Mesenchymal stem cell (in vitro differentiated cells and primary cell): ENCODE measurements around the gene SRGAP1.

Source experiments
- DNase-seq: peaks from one replicate; pipeline ENCODE4 v3.0.0-alpha.2; 2013
- H2AFZ ChIP-seq: one replicate; pipeline ENCODE4 v1.6.1; 2013; ENCODE audit warnings: low read depth, mild to moderate bottlenecking, control low read depth, inconsistent platforms, low read length, moderate library complexity
- H2AK5ac ChIP-seq: 2 replicates; pipeline ENCODE4 v1.6.1; 2013; ENCODE audit warnings: low read length, moderate library complexity, mild to moderate bottlenecking, inconsistent platforms; ENCODE audit not compliant: severe bottlenecking
- H2BK120ac ChIP-seq: one replicate; pipeline ENCODE4 v1.6.1; 2013; ENCODE audit warnings: low read depth, mild to moderate bottlenecking, inconsistent platforms, low read length, moderate library complexity
- H2BK12ac ChIP-seq, 2 experiments: one replicate each; pipeline ENCODE4 v1.6.1; 2013; ENCODE audit warnings: inconsistent platforms in 2 of 2, low read length in 2 of 2, mild to moderate bottlenecking in 2 of 2, moderate library complexity in 2 of 2, control low read depth in 1 of 2
- H2BK15ac ChIP-seq: one replicate; pipeline ENCODE4 v1.6.1; 2013; ENCODE audit warnings: mild to moderate bottlenecking, low read depth, inconsistent platforms; ENCODE audit not compliant: poor library complexity, severe bottlenecking
- H2BK5ac ChIP-seq: 2 replicates; pipeline ENCODE4 v1.6.1; 2013; ENCODE audit warnings: low read depth, mild to moderate bottlenecking, low read length, control low read depth, inconsistent platforms; ENCODE audit not compliant: poor library complexity, severe bottlenecking
- H3K14ac ChIP-seq, 2 experiments: one replicate each; pipeline ENCODE4 v1.6.1; 2013; ENCODE audit warnings: inconsistent platforms in 2 of 2, low read length in 2 of 2, control low read depth in 1 of 2, mild to moderate bottlenecking in 1 of 2, moderate library complexity in 1 of 2
- H3K18ac ChIP-seq, 2 experiments: one replicate each; pipeline ENCODE4 v1.6.1; 2013; ENCODE audit warnings: inconsistent platforms in 2 of 2, low read length in 2 of 2, control low read depth in 1 of 2, low read depth in 1 of 2, mild to moderate bottlenecking in 1 of 2
- H3K23ac ChIP-seq, 2 experiments: one replicate each; pipeline ENCODE4 v1.6.1; 2013; ENCODE audit warnings: inconsistent platforms in 2 of 2, low read length in 2 of 2, mild to moderate bottlenecking in 2 of 2, moderate library complexity in 2 of 2, control low read depth in 1 of 2
- H3K27ac ChIP-seq: 2 replicates; pipeline ENCODE4 v1.5.1; 2013; ENCODE audit warnings: mild to moderate bottlenecking, moderate library complexity, low read length, control low read depth, inconsistent platforms; ENCODE audit not compliant: poor library complexity, severe bottlenecking
- H3K27me3 ChIP-seq, 2 experiments: 2 replicates each; pipeline versions ENCODE4 v1.6.1 to v1.7.0; 2013; ENCODE audit warnings: low read length in 2 of 2, mild to moderate bottlenecking in 2 of 2, moderate library complexity in 2 of 2, control low read depth in 1 of 2, inconsistent platforms in 1 of 2; ENCODE audit not compliant: control insufficient read depth in 1 of 2, insufficient read depth in 1 of 2
- H3K36me3 ChIP-seq, 2 experiments: 2 replicates each; pipeline versions ENCODE4 v1.6.1 to v1.7.0; 2013; ENCODE audit warnings: low read length in 2 of 2, control low read depth in 1 of 2, inconsistent platforms in 1 of 2, low read depth in 1 of 2, mild to moderate bottlenecking in 1 of 2; ENCODE audit not compliant: insufficient read depth in 2 of 2, control insufficient read depth in 1 of 2
- H3K4ac ChIP-seq, 2 experiments: one replicate each; pipeline ENCODE4 v1.6.1; 2013; ENCODE audit warnings: inconsistent platforms in 2 of 2, low read length in 2 of 2, mild to moderate bottlenecking in 2 of 2, moderate library complexity in 2 of 2, control low read depth in 1 of 2, low read depth in 1 of 2
- H3K4me1 ChIP-seq: 2 replicates; pipeline ENCODE4 v1.6.1; 2013; ENCODE audit warnings: low read depth, low read length, control low read depth; ENCODE audit not compliant: control insufficient read depth, insufficient read depth
- H3K4me2 ChIP-seq: 2 replicates; pipeline ENCODE4 v1.6.1; 2013; ENCODE audit warnings: low read length, mild to moderate bottlenecking, inconsistent platforms; ENCODE audit not compliant: poor library complexity, severe bottlenecking
- H3K4me3 ChIP-seq, 2 experiments: 2 replicates each; pipeline versions ENCODE4 v1.5.1 to v1.7.0; 2013; ENCODE audit warnings: low read length in 2 of 2, mild to moderate bottlenecking in 2 of 2, control low read depth in 1 of 2, low read depth in 1 of 2; ENCODE audit not compliant: insufficient read depth in 1 of 2
- H3K79me1 ChIP-seq: replicated peaks from 2 replicates; pipeline ENCODE4 v1.6.1; 2013; ENCODE audit warnings: mild to moderate bottlenecking, control low read depth, low read length, inconsistent platforms; ENCODE audit not compliant: poor library complexity, severe bottlenecking
- H3K9ac ChIP-seq: 2 replicates; pipeline ENCODE4 v1.7.0; 2013; ENCODE audit warnings: mild to moderate bottlenecking, low read length, moderate library complexity
- H3K9me3 ChIP-seq: 2 replicates; pipeline ENCODE4 v1.7.0; 2013; ENCODE audit warnings: mild to moderate bottlenecking, low read length; ENCODE audit not compliant: control insufficient read depth
- H4K8ac ChIP-seq: one replicate; pipeline ENCODE4 v1.6.1; 2013; ENCODE audit warnings: inconsistent platforms, mild to moderate bottlenecking, low read length, moderate library complexity
- H4K91ac ChIP-seq: one replicate; pipeline ENCODE4 v1.6.1; 2013; ENCODE audit warnings: mild to moderate bottlenecking, low read length, inconsistent platforms
- WGBS: methylation state at CpG from one replicate; pipeline ENCODE4 v1.1.7; 2013; ENCODE audit warnings: mixed read lengths; 5-methylcytosine and 5-hydroxymethylcytosine counted together

SRGAP1 gene

DNA sequence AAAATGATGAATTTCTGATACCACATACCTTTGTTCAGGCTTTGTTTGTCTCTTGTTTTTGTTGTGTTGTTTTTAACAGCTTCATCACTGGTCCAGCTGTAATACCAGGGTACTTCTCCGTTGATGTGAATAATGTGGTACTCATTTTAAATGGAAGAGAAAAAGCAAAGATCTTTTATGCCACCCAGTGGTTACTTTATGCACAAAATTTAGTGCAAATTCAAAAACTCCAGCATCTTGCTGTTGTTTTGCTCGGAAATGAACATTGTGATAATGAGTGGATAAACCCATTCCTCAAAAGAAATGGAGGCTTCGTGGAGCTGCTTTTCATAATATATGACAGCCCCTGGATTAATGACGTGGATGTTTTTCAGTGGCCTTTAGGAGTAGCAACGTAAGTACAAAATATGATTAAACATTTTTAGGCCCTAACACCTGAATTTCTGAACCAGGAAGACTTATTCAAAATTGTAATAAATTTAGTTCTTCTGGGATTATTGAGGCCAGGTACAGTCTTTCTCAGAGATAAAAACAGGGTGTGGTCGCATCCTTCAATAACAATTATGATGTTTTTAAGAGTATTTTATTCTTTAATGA is 42.4 kb upstream of the SRGAP1 start:
- no peak overlapping the region for H3K4me3 ChIP-seq
- no peak overlapping the region for H3K14ac ChIP-seq
- H3K4me2 ChIP-seq, result no peak overlapping the region
- no peak overlapping the region for H2BK120ac ChIP-seq
- H2AK5ac ChIP-seq, result no peak overlapping the region
- no peak overlapping the region for H2BK12ac ChIP-seq
- peaks cover 2% of the 10 kb centered on the region for H3K79me1 ChIP-seq
- H3K36me3 ChIP-seq, result peaks cover 0 to 24% of the 10 kb centered on the region in 2 experiments
- no peak overlapping the region for H2BK15ac ChIP-seq
- peak; percentile 28 for DNase-seq
- WGBS, result 84% methylated on average over 4 of the region's 6 CpGs
- no peak overlapping the region for H3K18ac ChIP-seq
- H3K23ac ChIP-seq, result no peak overlapping the region
- no peak overlapping the region for H3K9ac ChIP-seq
- no peak overlapping the region for H3K4ac ChIP-seq
- no peaks in the 10 kb centered on the region for H3K9me3 ChIP-seq
- no peak overlapping the region for H3K27ac ChIP-seq
- no peak overlapping the region for H4K91ac ChIP-seq
- no peak overlapping the region for H2AFZ ChIP-seq
- no peak overlapping the region for H4K8ac ChIP-seq
- H3K4me1 ChIP-seq, result peaks cover 4% of the 10 kb centered on the region
- no peak overlapping the region for H2BK5ac ChIP-seq
- H3K27me3 ChIP-seq, result no peaks in the 10 kb centered on the region

GRCh38 chr12:63804746-63805145 is 39.8 kb upstream of the SRGAP1 start:
- Histone ChIP-seq H2BK120ac (no peak overlapping the region), H3K36me3 (peaks cover 6 to 46% of the 10 kb centered on the region in 2 experiments), H4K8ac (no peak overlapping the region), H3K14ac (no peak overlapping the region), H4K91ac (no peak overlapping the region), H2AFZ (no peak overlapping the region), H3K9me3 (no peaks in the 10 kb centered on the region), H3K4ac (no peak overlapping the region), H3K4me3 (no peak overlapping the region), H2AK5ac (no peak overlapping the region), H2BK15ac (no peak overlapping the region), H3K79me1 (peaks cover 2% of the 10 kb centered on the region), H3K27me3 (no peaks in the 10 kb centered on the region), H3K9ac (no peak overlapping the region), H3K18ac (no peak overlapping the region), H3K27ac (no peak overlapping the region), H3K4me2 (no peak overlapping the region), H3K23ac (no peak overlapping the region), H2BK12ac (no peak overlapping the region), H3K4me1 (peaks cover 4% of the 10 kb centered on the region), H2BK5ac (no peak overlapping the region)
- DNase-seq, result no peak
- 100% methylated on average over 1 of the region's 2 CpGs for WGBS

DNA sequence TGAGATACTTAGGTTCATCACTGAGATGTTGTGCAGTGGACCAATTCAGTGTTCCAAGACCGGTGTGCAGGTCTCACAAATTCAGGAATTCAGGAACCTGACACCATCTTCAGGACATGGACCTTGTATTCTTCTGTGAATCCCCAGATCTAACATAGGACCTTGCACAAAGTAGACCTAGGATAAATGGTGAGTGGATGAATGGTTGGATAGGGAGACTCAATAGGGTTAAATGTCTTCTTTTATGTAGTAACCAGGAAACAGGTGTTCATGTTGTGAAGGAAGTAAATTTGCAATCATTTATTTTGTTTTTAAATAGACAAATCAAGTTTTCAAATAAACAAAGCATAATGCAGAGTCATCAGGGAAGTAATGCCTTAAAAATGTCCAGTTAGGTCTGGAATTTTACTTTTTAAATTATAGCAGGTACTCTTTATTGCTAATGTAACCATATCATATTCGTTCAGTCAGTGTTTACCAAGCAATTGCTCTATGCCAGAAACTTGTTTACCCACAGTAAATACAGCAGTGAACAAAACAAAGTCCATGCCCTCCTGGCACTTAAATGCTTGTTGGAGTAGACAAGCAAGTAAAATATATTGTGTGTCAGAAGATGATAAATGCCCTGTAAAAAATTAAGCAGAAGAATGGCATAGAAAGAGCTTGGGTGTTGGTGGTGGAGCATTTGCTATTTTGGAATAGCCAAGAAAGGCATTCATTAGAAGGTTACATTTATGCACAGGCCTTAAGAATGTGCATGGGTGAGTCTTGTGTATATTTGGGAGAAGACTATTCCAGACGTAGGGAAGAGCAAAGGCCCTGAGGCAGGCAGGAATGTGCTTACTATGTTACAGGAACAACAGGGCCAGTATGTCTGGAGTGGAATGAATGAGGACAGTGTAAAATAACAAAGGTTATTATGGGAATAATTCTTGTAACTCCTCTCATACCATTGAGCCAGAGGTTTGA is 38.5 kb upstream of the SRGAP1 start:
- no peak overlapping the region for H2BK5ac ChIP-seq
- H3K4ac ChIP-seq, result no peak overlapping the region
- no peak overlapping the region for H3K27ac ChIP-seq
- WGBS, result 91% methylated on average over 3 of the region's 3 CpGs
- H4K8ac ChIP-seq, result no peak overlapping the region
- no peak overlapping the region for H3K14ac ChIP-seq
- no peak for DNase-seq
- no peak overlapping the region for H4K91ac ChIP-seq
- H3K79me1 ChIP-seq, result peaks cover 2% of the 10 kb centered on the region
- H2BK15ac ChIP-seq, result no peak overlapping the region
- no peak overlapping the region for H3K4me3 ChIP-seq
- no peak overlapping the region for H3K18ac ChIP-seq
- no peaks in the 10 kb centered on the region for H3K27me3 ChIP-seq
- H2AK5ac ChIP-seq, result no peak overlapping the region
- H2AFZ ChIP-seq, result no peak overlapping the region
- H3K36me3 ChIP-seq, result peaks cover 6 to 46% of the 10 kb centered on the region in 2 experiments
- H3K9me3 ChIP-seq, result no peaks in the 10 kb centered on the region
- H3K4me2 ChIP-seq, result no peak overlapping the region
- H2BK12ac ChIP-seq, result no peak overlapping the region
- no peak overlapping the region for H2BK120ac ChIP-seq
- H3K4me1 ChIP-seq, result peaks cover 4% of the 10 kb centered on the region
- H3K23ac ChIP-seq, result no peak overlapping the region
- no peak overlapping the region for H3K9ac ChIP-seq

GRCh38 chr12:63808631-63809030 is 35.9 kb upstream of the SRGAP1 start:
- no peaks in the 10 kb centered on the region for H3K27me3 ChIP-seq
- no peak overlapping the region for H3K9ac ChIP-seq
- no peak overlapping the region for H3K4me2 ChIP-seq
- H4K91ac ChIP-seq, result peak overlapping the region; percentile 45
- H3K36me3 ChIP-seq, result peaks cover 6 to 42% of the 10 kb centered on the region in 2 experiments
- no peak overlapping the region for H3K4me3 ChIP-seq
- no peak overlapping the region for H2BK5ac ChIP-seq
- H2AFZ ChIP-seq, result no peak overlapping the region
- H3K27ac ChIP-seq, result no peak overlapping the region
- H2BK12ac ChIP-seq, result no peak overlapping the region
- no peaks in the 10 kb centered on the region for H3K9me3 ChIP-seq
- H3K18ac ChIP-seq, result no peak overlapping the region
- H2BK120ac ChIP-seq, result no peak overlapping the region
- H3K79me1 ChIP-seq, result no peaks in the 10 kb centered on the region
- no peak overlapping the region for H2BK15ac ChIP-seq
- WGBS, result 96% methylated on average over 4 of the region's 5 CpGs
- H3K4me1 ChIP-seq, result peaks cover 6% of the 10 kb centered on the region
- DNase-seq, result no peak
- no peak overlapping the region for H2AK5ac ChIP-seq
- H3K4ac ChIP-seq, result no peak overlapping the region
- H3K23ac ChIP-seq, result no peak overlapping the region
- no peak overlapping the region for H3K14ac ChIP-seq
- H4K8ac ChIP-seq, result no peak overlapping the region
